ENCODE data around the gene KRT40.
"Not testable (repeated sequence)": the region's sequence is repeated elsewhere in the genome, so short reads cannot be mapped to it uniquely, and the experiment has no call there.

KRT40 gene

DNA sequence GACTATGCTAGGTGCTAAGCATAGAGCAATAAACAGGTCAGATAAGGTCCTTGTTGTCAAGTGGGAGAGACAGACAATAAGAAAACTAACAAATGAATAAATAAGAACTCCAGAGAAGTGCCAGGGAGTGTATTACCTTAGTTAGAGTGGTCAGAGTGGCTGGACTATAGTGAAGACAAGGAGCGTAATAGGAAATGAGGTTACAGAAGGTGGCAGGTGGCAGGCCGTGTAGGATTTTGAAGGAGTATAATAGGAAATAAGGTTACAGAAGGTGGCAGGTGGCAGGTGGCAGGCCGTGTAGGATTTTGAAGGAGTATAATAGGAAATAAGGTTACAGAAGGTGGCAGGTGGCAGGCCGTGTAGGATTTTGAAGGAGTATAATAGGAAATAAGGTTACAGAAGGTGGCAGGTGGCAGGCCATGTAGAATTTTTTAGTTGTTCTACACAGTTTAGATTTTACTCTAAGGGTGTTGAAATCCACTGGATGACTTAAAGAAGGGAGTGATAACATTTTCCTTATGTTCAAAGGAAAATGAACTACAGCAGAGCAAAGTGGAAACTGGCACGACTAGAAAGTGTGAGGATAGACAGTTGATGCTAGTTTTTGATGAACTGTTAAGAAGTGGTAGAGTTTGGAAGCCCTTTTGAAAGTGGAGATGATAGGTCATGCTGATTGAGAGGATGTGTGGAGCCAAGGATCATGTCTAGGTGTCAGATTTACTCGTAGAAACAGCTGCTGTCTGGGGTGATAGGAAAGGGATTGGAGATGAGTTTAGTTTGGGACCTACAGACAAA lies 28.4 kb upstream of the KRT40 start:
- H3K27ac ChIP-seq (ENCODE audit: low read depth, low read length): no peak overlapping the region
- no peak overlapping the region for H3K9ac ChIP-seq (ENCODE audit: low read length)
- no peaks in the 10 kb centered on the region for H3K9me3 ChIP-seq (ENCODE audit: control insufficient read depth, insufficient read depth, low read depth, low read length)
- H3K27me3 ChIP-seq (ENCODE audit: control insufficient read depth, insufficient read depth, low read length): no peaks in the 10 kb centered on the region
- H3K36me3 ChIP-seq (ENCODE audit: control insufficient read depth, insufficient read depth, low read length): no peaks in the 10 kb centered on the region
- peaks cover 16% of the 10 kb centered on the region for H3K4me1 ChIP-seq (ENCODE audit: control insufficient read depth, insufficient read depth, low read length)
- no peak overlapping the region for H3K4me3 ChIP-seq (ENCODE audit: low read depth, low read length)

DNA sequence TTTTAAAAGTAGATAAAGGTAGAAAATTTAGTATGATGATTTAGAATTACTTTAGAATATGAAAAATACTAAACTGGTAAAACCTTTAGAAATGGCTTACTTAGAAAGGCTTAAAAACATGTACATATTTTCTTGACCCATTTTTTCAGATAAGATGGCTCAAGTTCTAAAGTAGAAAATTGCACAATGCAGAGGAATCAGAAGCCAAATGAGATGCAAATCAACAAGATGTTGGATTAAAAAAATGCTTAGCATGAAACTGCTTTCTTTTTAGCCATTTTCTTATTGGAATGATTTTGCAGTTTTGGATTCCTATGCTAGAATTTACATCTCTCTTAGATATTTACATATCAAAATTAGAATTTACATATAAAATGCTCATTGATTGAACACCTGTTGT lies 26.3 kb upstream of the KRT40 start:
- Histone ChIP-seq H3K9ac (ENCODE audit: low read length) (no peak overlapping the region), H3K9me3 (ENCODE audit: control insufficient read depth, insufficient read depth, low read depth, low read length) (no peaks in the 10 kb centered on the region), H3K4me1 (ENCODE audit: control insufficient read depth, insufficient read depth, low read length) (peaks cover 16% of the 10 kb centered on the region), H3K36me3 (ENCODE audit: control insufficient read depth, insufficient read depth, low read length) (no peaks in the 10 kb centered on the region), H3K27ac (ENCODE audit: low read depth, low read length) (no peak overlapping the region), H3K27me3 (ENCODE audit: control insufficient read depth, insufficient read depth, low read length) (no peaks in the 10 kb centered on the region), H3K4me3 (ENCODE audit: low read depth, low read length) (no peak overlapping the region)

DNA sequence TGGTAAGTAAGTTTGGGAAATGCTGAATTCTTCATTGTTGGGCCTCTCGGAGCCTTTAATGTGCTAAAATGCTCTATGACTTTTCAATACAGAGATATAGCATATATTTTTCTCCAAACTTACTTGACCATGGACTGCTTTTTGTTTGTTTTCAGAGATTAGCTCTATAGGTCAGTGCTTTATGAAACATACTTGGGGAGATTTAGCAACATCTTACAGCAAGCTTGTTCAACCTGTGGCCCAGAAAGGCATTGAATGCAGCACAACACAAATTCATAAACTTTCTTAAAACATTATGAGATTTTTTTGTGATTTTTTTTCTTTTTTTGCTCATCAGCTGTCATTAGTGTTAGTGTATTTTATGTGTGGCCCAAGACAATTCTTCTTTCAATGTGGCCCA lies 25.8 kb upstream of the KRT40 start:
- Histone ChIP-seq H3K4me1 (ENCODE audit: control insufficient read depth, insufficient read depth, low read length) (peaks cover 16% of the 10 kb centered on the region), H3K9ac (ENCODE audit: low read length) (no peak overlapping the region), H3K36me3 (ENCODE audit: control insufficient read depth, insufficient read depth, low read length) (no peaks in the 10 kb centered on the region), H3K9me3 (ENCODE audit: control insufficient read depth, insufficient read depth, low read depth, low read length) (no peaks in the 10 kb centered on the region), H3K4me3 (ENCODE audit: low read depth, low read length) (no peak overlapping the region), H3K27me3 (ENCODE audit: control insufficient read depth, insufficient read depth, low read length) (no peaks in the 10 kb centered on the region), H3K27ac (ENCODE audit: low read depth, low read length) (no peak overlapping the region)

DNA sequence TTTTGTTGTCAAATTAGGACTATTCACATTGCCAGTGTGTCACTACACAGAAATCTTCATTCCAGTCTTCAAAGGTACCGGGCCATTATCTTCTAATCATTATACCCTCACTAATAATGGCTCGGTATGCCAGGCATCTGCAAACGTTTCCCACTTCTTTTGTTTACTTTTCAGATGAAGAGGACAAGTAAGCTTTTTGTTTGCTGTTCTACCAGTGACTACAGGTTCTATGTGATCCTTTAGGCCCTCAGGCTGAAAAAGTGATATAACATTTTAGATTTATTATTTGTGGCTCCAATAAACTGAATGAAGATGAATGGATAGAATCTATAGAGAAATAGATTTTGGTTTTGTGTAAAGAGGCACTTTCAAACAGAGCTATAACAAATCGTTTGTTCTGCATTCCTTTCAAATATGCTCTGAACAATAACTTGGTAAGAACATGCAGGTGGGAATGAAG lies 25.2 kb upstream of the KRT40 start:
- Histone ChIP-seq H3K4me3 (ENCODE audit: low read depth, low read length) (no peak overlapping the region), H3K9me3 (ENCODE audit: control insufficient read depth, insufficient read depth, low read depth, low read length) (no peaks in the 10 kb centered on the region), H3K27me3 (ENCODE audit: control insufficient read depth, insufficient read depth, low read length) (no peaks in the 10 kb centered on the region), H3K36me3 (ENCODE audit: control insufficient read depth, insufficient read depth, low read length) (no peaks in the 10 kb centered on the region), H3K4me1 (ENCODE audit: control insufficient read depth, insufficient read depth, low read length) (peaks cover 16% of the 10 kb centered on the region), H3K9ac (ENCODE audit: low read length) (no peak overlapping the region), H3K27ac (ENCODE audit: low read depth, low read length) (no peak overlapping the region)

DNA sequence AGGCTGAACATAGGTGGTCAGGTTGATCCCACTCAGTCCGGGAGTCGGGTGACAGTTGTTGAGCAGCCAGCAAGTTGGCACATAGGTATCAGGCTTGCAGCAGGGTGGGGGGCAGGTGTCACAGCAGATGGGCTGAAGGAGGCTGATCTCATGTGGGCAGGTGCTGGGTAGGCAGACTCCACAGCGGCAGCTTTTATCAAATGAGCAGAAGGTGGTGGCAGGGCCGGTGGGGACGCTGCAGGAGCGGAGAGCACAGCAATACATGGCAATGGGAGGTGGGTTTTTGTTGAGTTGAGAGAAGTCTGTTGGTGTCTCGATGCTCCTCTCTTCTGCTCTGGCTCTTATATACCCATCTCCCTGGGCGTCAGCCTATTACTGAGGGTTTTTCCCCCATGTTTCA lies 24.7 kb upstream of the KRT40 start, which contains the start of gene KRTAP3-1:
Gene KRTAP3-1 (minus strand): TSS at position 318 of the 400 bp plus-strand sequence. CDS start 54 bp downstream, at position 264.
- no peaks in the 10 kb centered on the region for H3K27me3 ChIP-seq (ENCODE audit: control insufficient read depth, insufficient read depth, low read length)
- H3K9ac ChIP-seq (ENCODE audit: low read length): no peak within 1 kb of the TSS
- no peak within 1 kb of the TSS for H3K4me3 ChIP-seq (ENCODE audit: low read depth, low read length)
- no peaks in the 10 kb centered on the region for H3K9me3 ChIP-seq (ENCODE audit: control insufficient read depth, insufficient read depth, low read depth, low read length)
- H3K4me1 ChIP-seq (ENCODE audit: control insufficient read depth, insufficient read depth, low read length): peaks cover 16% of the 10 kb centered on the region
- no peaks in the 10 kb centered on the region for H3K36me3 ChIP-seq (ENCODE audit: control insufficient read depth, insufficient read depth, low read length)
- no peak within 1 kb of the TSS for H3K27ac ChIP-seq (ENCODE audit: low read depth, low read length)

DNA sequence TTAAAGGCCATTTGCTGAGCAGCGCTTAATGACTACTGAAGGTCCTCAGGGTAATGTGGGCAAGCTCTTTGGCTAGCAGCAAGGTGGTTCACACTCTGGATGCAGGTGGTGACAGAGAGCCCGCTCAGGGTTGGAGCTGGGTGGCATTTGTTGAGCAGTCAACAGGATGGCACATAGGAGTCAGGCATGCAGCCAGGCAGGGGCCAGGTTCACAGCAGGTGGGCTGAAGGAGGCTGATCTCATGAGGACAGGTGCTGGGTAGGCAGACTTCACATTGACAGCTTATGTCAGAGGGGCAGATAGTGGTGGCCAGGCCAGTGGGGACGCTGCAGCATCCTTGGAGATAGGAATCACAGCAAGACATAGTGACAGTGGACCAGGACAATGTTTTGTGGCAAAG lies 20.3 kb upstream of the KRT40 start:
- no peak overlapping the region for H3K4me3 ChIP-seq (ENCODE audit: low read depth, low read length)
- no peak overlapping the region for H3K27ac ChIP-seq (ENCODE audit: low read depth, low read length)
- no peaks in the 10 kb centered on the region for H3K9me3 ChIP-seq (ENCODE audit: control insufficient read depth, insufficient read depth, low read depth, low read length)
- no peak overlapping the region for H3K9ac ChIP-seq (ENCODE audit: low read length)
- H3K4me1 ChIP-seq (ENCODE audit: control insufficient read depth, insufficient read depth, low read length): peaks cover 9% of the 10 kb centered on the region
- no peaks in the 10 kb centered on the region for H3K27me3 ChIP-seq (ENCODE audit: control insufficient read depth, insufficient read depth, low read length)
- no peaks in the 10 kb centered on the region for H3K36me3 ChIP-seq (ENCODE audit: control insufficient read depth, insufficient read depth, low read length)

DNA sequence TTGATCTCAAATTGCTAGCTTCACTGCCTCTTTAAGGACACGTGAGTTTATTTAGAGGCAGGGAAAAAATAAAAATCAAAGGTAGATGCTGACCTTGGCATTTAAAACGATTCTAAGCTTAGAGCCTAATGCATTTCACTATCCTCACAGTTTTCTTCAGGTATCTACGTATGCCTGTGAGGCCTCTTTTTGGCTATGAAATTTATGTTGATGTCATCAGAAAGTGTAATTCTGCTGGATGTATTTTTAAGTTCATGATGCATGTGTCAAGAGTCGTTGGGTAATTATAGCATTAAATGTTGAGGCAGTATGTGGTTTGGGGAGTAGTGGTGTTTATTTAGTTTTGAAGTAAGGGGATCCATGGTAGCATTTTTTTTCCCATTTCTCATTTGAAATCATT lies 19.8 kb upstream of the KRT40 start:
- Histone ChIP-seq H3K4me1 (ENCODE audit: control insufficient read depth, insufficient read depth, low read length) (peaks cover 4% of the 10 kb centered on the region), H3K36me3 (ENCODE audit: control insufficient read depth, insufficient read depth, low read length) (no peaks in the 10 kb centered on the region), H3K27ac (ENCODE audit: low read depth, low read length) (no peak overlapping the region), H3K27me3 (ENCODE audit: control insufficient read depth, insufficient read depth, low read length) (no peaks in the 10 kb centered on the region), H3K9ac (ENCODE audit: low read length) (no peak overlapping the region), H3K9me3 (ENCODE audit: control insufficient read depth, insufficient read depth, low read depth, low read length) (no peaks in the 10 kb centered on the region), H3K4me3 (ENCODE audit: low read depth, low read length) (no peak overlapping the region)

DNA sequence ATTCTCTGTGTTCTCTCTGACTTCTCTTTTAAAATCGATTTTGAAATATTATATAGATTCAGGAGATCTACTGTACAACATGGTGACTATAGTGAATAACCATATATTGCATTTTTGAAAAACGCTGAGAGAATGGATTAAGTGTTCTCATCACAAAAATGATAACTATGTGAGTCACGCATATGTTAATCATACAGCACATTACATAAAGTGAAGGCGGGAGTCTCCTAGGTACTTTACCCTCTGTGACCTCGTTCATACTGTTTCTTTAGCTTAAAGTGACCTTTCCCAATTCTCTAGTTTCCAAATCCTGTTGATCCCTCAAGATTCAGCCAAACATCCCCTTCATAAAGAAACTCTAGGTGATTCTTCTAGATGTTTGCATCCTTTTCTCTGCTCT lies 18.7 kb upstream of the KRT40 start:
- Histone ChIP-seq H3K27me3 (ENCODE audit: control insufficient read depth, insufficient read depth, low read length) (no peaks in the 10 kb centered on the region), H3K4me1 (ENCODE audit: control insufficient read depth, insufficient read depth, low read length) (no peaks in the 10 kb centered on the region), H3K9me3 (ENCODE audit: control insufficient read depth, insufficient read depth, low read depth, low read length) (no peaks in the 10 kb centered on the region), H3K36me3 (ENCODE audit: control insufficient read depth, insufficient read depth, low read length) (no peaks in the 10 kb centered on the region), H3K4me3 (ENCODE audit: low read depth, low read length) (no peak overlapping the region), H3K9ac (ENCODE audit: low read length) (no peak overlapping the region), H3K27ac (ENCODE audit: low read depth, low read length) (no peak overlapping the region)

DNA sequence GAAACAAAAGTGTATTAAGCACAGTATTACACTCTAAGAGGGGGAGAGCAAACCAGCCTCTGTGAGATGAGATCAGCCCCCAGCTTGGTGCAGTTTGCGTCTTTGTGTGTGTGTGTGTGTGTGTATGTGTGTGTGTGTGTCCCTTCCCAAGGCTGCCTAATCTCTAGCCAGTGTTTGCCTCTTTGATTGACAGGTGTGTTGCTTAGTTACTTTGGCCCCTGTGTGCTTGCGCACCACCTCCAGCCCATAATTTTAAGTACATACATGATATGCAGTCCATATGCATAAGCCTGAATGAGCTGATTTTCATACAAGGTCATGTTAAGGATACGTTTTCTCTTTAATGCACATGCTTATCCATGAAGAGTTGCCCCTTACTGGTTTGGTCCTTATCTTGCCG lies 17.7 kb upstream of the KRT40 start:
- H3K4me1 ChIP-seq (ENCODE audit: control insufficient read depth, insufficient read depth, low read length): no peaks in the 10 kb centered on the region

DNA sequence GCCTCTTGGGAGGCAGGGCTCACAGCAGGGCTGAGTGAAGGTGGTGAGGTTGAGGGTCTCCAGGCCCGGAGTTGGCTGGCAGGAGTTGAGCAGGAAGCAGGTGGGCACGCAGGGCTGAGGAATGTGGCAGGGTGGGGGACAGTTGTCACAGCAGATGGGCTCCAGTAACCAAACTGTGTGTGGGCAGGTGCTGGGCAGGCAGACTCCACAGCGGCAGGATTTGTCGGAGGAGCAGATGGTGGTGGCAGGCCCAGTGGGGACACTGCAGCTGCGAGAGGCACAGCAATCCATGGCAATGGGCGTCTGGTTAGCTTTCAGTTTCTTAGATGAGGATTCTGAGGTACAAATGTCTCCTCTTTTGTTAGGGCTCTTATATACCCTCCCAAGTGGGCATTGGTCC lies 15.4 kb upstream of the KRT40 start, which contains the start of gene KRTAP3-2:
Gene KRTAP3-2 (minus strand): TSS at position 344 of the 400 bp plus-strand sequence. CDS start 53 bp downstream, at position 291.
- not testable (repeated sequence) for H3K9me3 ChIP-seq (ENCODE audit: control insufficient read depth, insufficient read depth, low read depth, low read length); H3K4me1 ChIP-seq (ENCODE audit: control insufficient read depth, insufficient read depth, low read length); H3K27me3 ChIP-seq (ENCODE audit: control insufficient read depth, insufficient read depth, low read length); H3K36me3 ChIP-seq (ENCODE audit: control insufficient read depth, insufficient read depth, low read length); H3K9ac ChIP-seq (ENCODE audit: low read length); H3K27ac ChIP-seq (ENCODE audit: low read depth, low read length); H3K4me3 ChIP-seq (ENCODE audit: low read depth, low read length)

More for the DNA sequence above, 17.7 kb upstream of the KRT40 start:
- H3K27me3 ChIP-seq (ENCODE audit: control insufficient read depth, insufficient read depth, low read length): no peaks in the 10 kb centered on the region
- H3K9me3 ChIP-seq (ENCODE audit: control insufficient read depth, insufficient read depth, low read depth, low read length): no peaks in the 10 kb centered on the region
- H3K27ac ChIP-seq (ENCODE audit: low read depth, low read length): no peak overlapping the region
- no peaks in the 10 kb centered on the region for H3K36me3 ChIP-seq (ENCODE audit: control insufficient read depth, insufficient read depth, low read length)
- no peak overlapping the region for H3K9ac ChIP-seq (ENCODE audit: low read length)
- H3K4me3 ChIP-seq (ENCODE audit: low read depth, low read length): no peak overlapping the region

DNA sequence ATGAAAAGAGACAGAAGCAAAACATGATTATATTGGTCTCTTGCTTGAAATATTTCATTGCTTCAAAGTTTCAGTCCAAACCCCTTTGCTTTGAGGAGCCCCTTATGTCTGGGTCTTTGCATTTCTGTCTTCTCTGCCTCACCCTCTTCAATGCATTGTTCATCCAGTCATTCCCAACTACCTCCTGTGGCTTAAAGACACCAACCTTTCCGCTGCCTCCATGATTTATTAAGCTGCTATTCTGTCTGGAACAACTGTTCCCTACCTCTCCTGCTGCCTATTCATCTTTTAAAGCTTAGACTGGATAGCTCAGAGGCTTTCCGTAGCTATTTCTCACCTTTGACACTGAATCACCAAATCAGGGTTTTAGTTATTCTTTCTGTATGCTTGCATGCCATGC lies 13.2 kb upstream of the KRT40 start:
- Histone ChIP-seq H3K27ac (ENCODE audit: low read depth, low read length) (no peak overlapping the region), H3K9me3 (ENCODE audit: control insufficient read depth, insufficient read depth, low read depth, low read length) (no peaks in the 10 kb centered on the region), H3K9ac (ENCODE audit: low read length) (no peak overlapping the region), H3K27me3 (ENCODE audit: control insufficient read depth, insufficient read depth, low read length) (no peaks in the 10 kb centered on the region), H3K36me3 (ENCODE audit: control insufficient read depth, insufficient read depth, low read length) (no peaks in the 10 kb centered on the region), H3K4me3 (ENCODE audit: low read depth, low read length) (no peak overlapping the region), H3K4me1 (ENCODE audit: control insufficient read depth, insufficient read depth, low read length) (no peaks in the 10 kb centered on the region; the same call in 1 of the 2 replicates)
